Breast epithelium (tissue), 3 donors: ENCODE measurements around the gene BRD4.

Experiments used
- POLR2A ChIP-seq: fragments of 450-650 bp; IDR thresholded peaks from one replicate; pipeline ENCODE4 v1.6.1; 2016; ENCODE audit warnings: antibody characterized with exemption, mild to moderate bottlenecking, moderate library complexity
- POLR2AphosphoS5 ChIP-seq, 3 donors: sonication (generic); formaldehyde crosslinking; IDR thresholded peaks; one replicate each; pipeline ENCODE4 v1.6.1; 2017; ENCODE audit warnings: antibody characterized with exemption in 3 of 3
- TF ChIP-seq, protein P1 (sequence below), 3 donors: fragments of 450-650 bp; IDR thresholded peaks; one replicate each; pipeline ENCODE4 v1.5.1; 2016 to 2017; ENCODE audit warnings: antibody characterized with exemption in 3 of 3, mild to moderate bottlenecking in 3 of 3, moderate library complexity in 3 of 3

DNA sequence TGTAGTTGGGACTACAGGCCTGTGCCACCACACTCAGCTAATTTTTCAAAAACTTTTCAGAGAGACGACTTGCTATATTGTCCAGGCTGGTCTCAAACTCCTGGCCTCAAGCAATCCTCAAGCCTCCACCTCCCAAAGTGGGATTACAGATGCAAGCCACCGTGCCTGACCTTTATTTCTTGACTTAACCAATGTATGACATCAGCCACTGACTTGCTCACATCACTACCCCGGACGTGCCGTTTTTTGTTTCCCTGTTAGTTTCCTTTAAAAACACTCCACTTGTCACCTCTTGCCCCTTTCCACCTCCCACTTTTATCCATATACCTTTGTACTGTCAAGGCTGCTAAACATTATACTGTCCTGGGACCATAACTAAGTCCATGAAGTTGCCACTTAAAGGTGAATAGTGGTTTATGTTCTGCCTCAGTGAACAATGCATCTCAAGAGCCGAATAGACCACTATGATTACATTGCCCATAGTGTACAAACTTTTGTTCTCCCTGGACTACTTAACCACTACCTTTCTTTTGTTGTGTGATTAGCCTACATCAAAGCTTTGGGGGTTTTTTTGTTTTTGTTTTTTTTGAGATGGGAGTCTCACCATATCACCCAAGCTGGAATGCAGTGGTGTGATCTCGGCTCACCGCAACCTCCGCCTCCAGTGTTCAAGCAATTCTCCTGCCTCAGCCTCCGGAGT, 97.8 kb downstream of the BRD4 start:
- TF ChIP-seq POLR2AphosphoS5 (IDR thresholded peaks at IDR 0.05), result no peak
- TF ChIP-seq, protein P1, sequence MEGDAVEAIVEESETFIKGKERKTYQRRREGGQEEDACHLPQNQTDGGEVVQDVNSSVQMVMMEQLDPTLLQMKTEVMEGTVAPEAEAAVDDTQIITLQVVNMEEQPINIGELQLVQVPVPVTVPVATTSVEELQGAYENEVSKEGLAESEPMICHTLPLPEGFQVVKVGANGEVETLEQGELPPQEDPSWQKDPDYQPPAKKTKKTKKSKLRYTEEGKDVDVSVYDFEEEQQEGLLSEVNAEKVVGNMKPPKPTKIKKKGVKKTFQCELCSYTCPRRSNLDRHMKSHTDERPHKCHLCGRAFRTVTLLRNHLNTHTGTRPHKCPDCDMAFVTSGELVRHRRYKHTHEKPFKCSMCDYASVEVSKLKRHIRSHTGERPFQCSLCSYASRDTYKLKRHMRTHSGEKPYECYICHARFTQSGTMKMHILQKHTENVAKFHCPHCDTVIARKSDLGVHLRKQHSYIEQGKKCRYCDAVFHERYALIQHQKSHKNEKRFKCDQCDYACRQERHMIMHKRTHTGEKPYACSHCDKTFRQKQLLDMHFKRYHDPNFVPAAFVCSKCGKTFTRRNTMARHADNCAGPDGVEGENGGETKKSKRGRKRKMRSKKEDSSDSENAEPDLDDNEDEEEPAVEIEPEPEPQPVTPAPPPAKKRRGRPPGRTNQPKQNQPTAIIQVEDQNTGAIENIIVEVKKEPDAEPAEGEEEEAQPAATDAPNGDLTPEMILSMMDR (IDR thresholded peaks at IDR 0.05), result no peak
- TF ChIP-seq POLR2A, result no peak
